ENCODE data around the gene TNS1.

- TF ChIP-seq ZC3H4 (CRISPR knock-in tag; IDR thresholded peaks at IDR 0.05; ENCODE audit: borderline replicate concordance): no peak
- no peak for TF ChIP-seq POLR2AphosphoS5 (IDR thresholded peaks at IDR 0.05; ENCODE audit: control insufficient read depth, insufficient read depth, low read depth, low read length)
- no peak for TF ChIP-seq TCF7 (IDR thresholded peaks at IDR 0.05; ENCODE audit: borderline replicate concordance)
Observed at GRCh38 chr2:217807753-217808152, 195.0 kb downstream of the TNS1 start.

Data from K562 (cell line).